Measurements from ENCODE around the gene LRP6.

DNA sequence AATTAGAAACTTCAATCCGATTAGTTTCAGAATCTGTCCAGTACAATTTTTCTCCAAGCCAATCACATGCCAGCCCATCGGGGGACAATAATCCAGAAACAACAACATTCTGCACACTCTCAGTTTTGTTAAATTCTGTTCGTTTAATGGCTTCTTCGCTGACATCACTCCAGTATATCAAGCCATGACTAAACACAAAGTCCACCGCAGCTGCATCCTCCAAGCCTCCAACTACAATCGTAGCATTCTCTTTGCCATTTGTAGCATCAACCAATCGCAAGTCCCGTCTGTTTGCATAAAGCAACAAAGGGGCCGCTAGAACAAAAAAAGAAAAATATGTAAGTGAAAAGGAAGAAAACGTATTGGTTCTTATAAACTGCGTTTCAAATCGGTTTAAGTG, 22.5 kb downstream of the LRP6 start:
- no peak for TF ChIP-seq EZH2phosphoT487 (IDR thresholded peaks at IDR 0.05; ENCODE audit: borderline replicate concordance, low read length)
- TF ChIP-seq, protein P1, sequence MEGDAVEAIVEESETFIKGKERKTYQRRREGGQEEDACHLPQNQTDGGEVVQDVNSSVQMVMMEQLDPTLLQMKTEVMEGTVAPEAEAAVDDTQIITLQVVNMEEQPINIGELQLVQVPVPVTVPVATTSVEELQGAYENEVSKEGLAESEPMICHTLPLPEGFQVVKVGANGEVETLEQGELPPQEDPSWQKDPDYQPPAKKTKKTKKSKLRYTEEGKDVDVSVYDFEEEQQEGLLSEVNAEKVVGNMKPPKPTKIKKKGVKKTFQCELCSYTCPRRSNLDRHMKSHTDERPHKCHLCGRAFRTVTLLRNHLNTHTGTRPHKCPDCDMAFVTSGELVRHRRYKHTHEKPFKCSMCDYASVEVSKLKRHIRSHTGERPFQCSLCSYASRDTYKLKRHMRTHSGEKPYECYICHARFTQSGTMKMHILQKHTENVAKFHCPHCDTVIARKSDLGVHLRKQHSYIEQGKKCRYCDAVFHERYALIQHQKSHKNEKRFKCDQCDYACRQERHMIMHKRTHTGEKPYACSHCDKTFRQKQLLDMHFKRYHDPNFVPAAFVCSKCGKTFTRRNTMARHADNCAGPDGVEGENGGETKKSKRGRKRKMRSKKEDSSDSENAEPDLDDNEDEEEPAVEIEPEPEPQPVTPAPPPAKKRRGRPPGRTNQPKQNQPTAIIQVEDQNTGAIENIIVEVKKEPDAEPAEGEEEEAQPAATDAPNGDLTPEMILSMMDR (conservative IDR thresholded peaks at IDR 0.05; ENCODE audit: low read depth, low read length): no peak

Data from PC-3 (cell line).